ENCODE data around the gene PAK5.

The PAK5 gene

GRCh38 chr20:9515741-9516233 is 323.1 kb downstream of the PAK5 start:
- no peak for DNase-seq

GRCh38 chr20:9515214-9515585 is 323.7 kb downstream of the PAK5 start:
- DNase-seq, result no peak

GRCh38 chr20:9514461-9515213 is 324.2 kb downstream of the PAK5 start, which contains the start of gene LAMP5:
Gene LAMP5 (plus strand): TSS chr20:9514590. CDS start chr20:9514853, 263 bp downstream.
- DNase-seq, result no peak

GRCh38 chr20:9514072-9514460 is 324.8 kb downstream of the PAK5 start:
- no peak for DNase-seq

- DNase-seq, result no peak
Observed at GRCh38 chr20:9510911-9511310, 328.0 kb downstream of the PAK5 start.

- no peak for DNase-seq
Observed at GRCh38 chr20:9509246-9509645, 329.6 kb downstream of the PAK5 start.

GRCh38 chr20:9508696-9509178 is 330.1 kb downstream of the PAK5 start:
- DNase-seq, result no peak

GRCh38 chr20:9508240-9508661 is 330.6 kb downstream of the PAK5 start:
- no peak for DNase-seq

GRCh38 chr20:9507544-9508239 is 331.2 kb downstream of the PAK5 start:
- no peak for DNase-seq

- no peak for DNase-seq
Observed at GRCh38 chr20:9506964-9507369, 331.9 kb downstream of the PAK5 start.

GRCh38 chr20:9506280-9506821 is 332.5 kb downstream of the PAK5 start:
- DNase-seq, result no peak

- no peak for DNase-seq
Observed at GRCh38 chr20:9503526-9504245, 335.2 kb downstream of the PAK5 start.

GRCh38 chr20:9501473-9501872 is 337.4 kb downstream of the PAK5 start:
- no peak for DNase-seq

- DNase-seq, result no peak
Observed at GRCh38 chr20:9500121-9500520, 338.8 kb downstream of the PAK5 start.

- no peak for DNase-seq
Observed at GRCh38 chr20:9499126-9499899, 339.6 kb downstream of the PAK5 start.

GRCh38 chr20:9498322-9498721 is 340.6 kb downstream of the PAK5 start:
- DNase-seq, result no peak

GRCh38 chr20:9496155-9496554 is 342.7 kb downstream of the PAK5 start:
- no peak for DNase-seq

- no peak for DNase-seq
Observed at GRCh38 chr20:9495701-9496100, 343.2 kb downstream of the PAK5 start.

GRCh38 chr20:9493803-9494202 is 345.1 kb downstream of the PAK5 start:
- no peak for DNase-seq

- DNase-seq, result no peak
Observed at GRCh38 chr20:9492067-9492466, 346.8 kb downstream of the PAK5 start.

GRCh38 chr20:9491324-9491723 is 347.6 kb downstream of the PAK5 start:
- no peak for DNase-seq

GRCh38 chr20:9490631-9491030 is 348.2 kb downstream of the PAK5 start:
- DNase-seq, result no peak
